Upper lobe of left lung (tissue), 6 donors: ENCODE measurements around the gene ZBTB3. TPM values are rescaled to one million over a fixed set of nuclear protein-coding genes. Genes with fewer than 3 reads are reported as not detected.

Experiments used
- ATAC-seq, 2 donors: fragments of 200-7000 bp; cut with Tn5 transposase; one replicate each; pipeline ENCODE4 v1.9.1; 2022; ENCODE audit warnings: mild to moderate bottlenecking in 2 of 2, moderate library complexity in 2 of 2; ENCODE audit not compliant: low FRiP score in 2 of 2
- DNase-seq, 2 donors: peaks; one replicate each; pipeline ENCODE4 v3.0.0-alpha.2; 2019 to 2020
- H3K27ac ChIP-seq, 4 donors: fragments of 200-600 bp; sonication (generic); one replicate each; pipeline ENCODE4 v1.5.1; 2016 to 2019
- H3K27me3 ChIP-seq, 4 donors: fragments of 200-600 bp; sonication (generic); one replicate each; pipeline ENCODE4 v1.5.1; 2017 to 2019
- H3K36me3 ChIP-seq, 4 donors: fragments of 200-600 bp; sonication (generic); one replicate each; pipeline ENCODE4 v1.5.1; 2016 to 2019
- H3K4me1 ChIP-seq, 4 donors: fragments of 200-600 bp; sonication (generic); one replicate each; pipeline ENCODE4 v1.5.1; 2018 to 2019
- H3K4me3 ChIP-seq, 4 donors: fragments of 200-600 bp; sonication (generic); one replicate each; pipeline ENCODE4 v1.5.1; 2017 to 2019; ENCODE audit warnings: mild to moderate bottlenecking in 2 of 4, moderate library complexity in 1 of 4
- H3K9me3 ChIP-seq, 4 donors: fragments of 200-600 bp; sonication (generic); one replicate each; pipeline ENCODE4 v1.5.1; 2018 to 2019
- EP300 ChIP-seq, 4 donors: sonication (generic); formaldehyde crosslinking; IDR thresholded peaks; one replicate each; pipeline ENCODE4 v1.5.1; 2017; ENCODE audit warnings: antibody characterized with exemption in 4 of 4, control low read depth in 2 of 4
- POLR2A ChIP-seq, 4 donors: fragments of 450-650 bp; IDR thresholded peaks; one replicate each; pipeline ENCODE4 v1.5.1; 2016 to 2017; ENCODE audit warnings: antibody characterized with exemption in 4 of 4, mild to moderate bottlenecking in 2 of 4
- POLR2AphosphoS5 ChIP-seq, 2 donors: sonication (generic); formaldehyde crosslinking; IDR thresholded peaks; one replicate each; pipeline ENCODE4 v1.5.1; 2017; ENCODE audit warnings: antibody characterized with exemption in 2 of 2
- WGBS, 2 donors: methylation state at CpG; one replicate each; pipeline ENCODE4 v1.1.5; 2017 to 2018; 5-methylcytosine and 5-hydroxymethylcytosine counted together
- total RNA-seq, 6 donors: library from RNA; depleted of rRNA in 4 of 6; stranded (reverse); fragments of >200 nt in 4 of 6; gene quantifications; one replicate each; pipeline versions ENCODE4 v1.1.0 to v1.2.1, GENCODE V29; 2016 to 2021
- TF ChIP-seq, protein P1 (sequence below), 6 experiments: fragments of 450-650 bp in 4 of 6; fragments of 200-600 bp in 2 of 6; sonication (generic) in 2 of 6; IDR thresholded peaks; one replicate each; pipeline ENCODE4 v1.5.1; 2016 to 2019; ENCODE audit warnings: antibody characterized with exemption in 6 of 6
- donor health status: DM: no; HTN: no; CAD: no; lungs with moderate emphysema.
- donor health status: DM: no; HTN: yes; CAD: no; lungs with severe emphysema.

The ZBTB3 gene
- total RNA-seq, 6 donors from 2014 or later, result 7.3 to 15.3 (median 11.7) TPM

DNA sequence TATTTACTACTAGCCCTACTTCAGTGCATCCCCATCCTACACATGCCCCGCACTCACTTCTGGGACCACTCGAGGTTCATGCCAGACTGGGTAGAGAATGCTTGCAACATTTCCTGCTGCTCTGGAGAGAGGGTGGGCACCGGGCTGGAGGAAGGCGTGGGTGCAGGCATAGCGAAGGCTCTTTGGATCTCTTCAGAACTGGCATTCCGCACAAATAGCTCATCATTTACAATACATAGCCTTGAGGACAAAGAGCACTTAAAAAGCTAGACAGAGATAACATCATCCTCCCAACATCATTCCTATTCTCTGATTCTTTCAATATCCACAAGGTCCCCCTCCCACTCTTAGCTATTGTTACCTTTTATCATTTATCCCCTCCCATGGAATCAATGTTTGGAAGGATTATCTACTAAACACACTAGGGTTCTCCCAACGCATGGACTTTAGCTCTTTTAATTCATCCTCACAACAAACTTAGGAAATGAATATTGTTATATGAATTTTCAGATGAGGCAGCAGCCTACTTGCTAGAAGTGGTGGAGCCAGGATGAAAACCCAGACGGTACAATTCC, 40.3 kb upstream of the ZBTB3 start:
- Histone ChIP-seq H3K36me3 (peaks cover 49 to 84% (median 70%) of the 10 kb centered on the region in 4 donors), H3K9me3 (no peaks in the 10 kb centered on the region), H3K27me3 (no peaks in the 10 kb centered on the region), H3K4me3 (no peak overlapping the region), H3K27ac (no peak overlapping the region), H3K4me1 (peaks cover 22 to 39% (median 25%) of the 10 kb centered on the region in 4 donors)
- 80 to 88% methylated on average over 8 of the region's 8 CpGs for WGBS, 2 donors
- no peak for DNase-seq
- no peak for ATAC-seq
- TF ChIP-seq, protein P1, sequence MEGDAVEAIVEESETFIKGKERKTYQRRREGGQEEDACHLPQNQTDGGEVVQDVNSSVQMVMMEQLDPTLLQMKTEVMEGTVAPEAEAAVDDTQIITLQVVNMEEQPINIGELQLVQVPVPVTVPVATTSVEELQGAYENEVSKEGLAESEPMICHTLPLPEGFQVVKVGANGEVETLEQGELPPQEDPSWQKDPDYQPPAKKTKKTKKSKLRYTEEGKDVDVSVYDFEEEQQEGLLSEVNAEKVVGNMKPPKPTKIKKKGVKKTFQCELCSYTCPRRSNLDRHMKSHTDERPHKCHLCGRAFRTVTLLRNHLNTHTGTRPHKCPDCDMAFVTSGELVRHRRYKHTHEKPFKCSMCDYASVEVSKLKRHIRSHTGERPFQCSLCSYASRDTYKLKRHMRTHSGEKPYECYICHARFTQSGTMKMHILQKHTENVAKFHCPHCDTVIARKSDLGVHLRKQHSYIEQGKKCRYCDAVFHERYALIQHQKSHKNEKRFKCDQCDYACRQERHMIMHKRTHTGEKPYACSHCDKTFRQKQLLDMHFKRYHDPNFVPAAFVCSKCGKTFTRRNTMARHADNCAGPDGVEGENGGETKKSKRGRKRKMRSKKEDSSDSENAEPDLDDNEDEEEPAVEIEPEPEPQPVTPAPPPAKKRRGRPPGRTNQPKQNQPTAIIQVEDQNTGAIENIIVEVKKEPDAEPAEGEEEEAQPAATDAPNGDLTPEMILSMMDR (IDR thresholded peaks at IDR 0.05), result no peak
- TF ChIP-seq POLR2AphosphoS5 (IDR thresholded peaks at IDR 0.05) (no peak), EP300 (IDR thresholded peaks at IDR 0.05) (no peak), POLR2A (IDR thresholded peaks at IDR 0.05) (no peak)

DNA sequence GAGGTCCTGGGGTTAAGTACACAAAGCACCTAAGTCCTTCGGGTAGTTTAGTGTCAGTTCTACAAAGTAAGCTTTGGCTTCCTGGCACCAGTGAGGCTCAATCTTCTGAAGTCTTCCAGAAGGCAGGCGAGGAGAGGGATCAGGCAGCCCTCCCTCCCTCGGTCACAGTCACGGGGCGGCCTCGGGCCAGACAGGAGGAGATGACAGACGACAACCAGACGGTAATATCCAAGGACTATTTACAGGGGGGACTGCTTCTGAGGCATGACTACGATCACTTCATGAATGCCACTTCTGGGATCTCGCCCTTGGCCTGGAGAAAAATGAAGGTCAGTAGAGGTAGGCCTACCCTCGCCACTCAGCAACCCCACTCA, 38.2 kb upstream of the ZBTB3 start:
- Histone ChIP-seq H3K27ac (peak overlapping the region; percentile 87 to 90 (median 90)), H3K4me1 (peaks cover 35 to 58% (median 38%) of the 10 kb centered on the region in 4 donors), H3K9me3 (no peaks in the 10 kb centered on the region), H3K36me3 (peaks cover 29 to 70% (median 51%) of the 10 kb centered on the region in 4 donors), H3K4me3 (peak overlapping the region in 3 of 4 donors; percentile 70 to 96 (median 88)), H3K27me3 (no peaks in the 10 kb centered on the region)
- TF ChIP-seq POLR2AphosphoS5 (IDR thresholded peaks at IDR 0.05), result no peak
- TF ChIP-seq POLR2A (IDR thresholded peaks at IDR 0.05), result no peak
- TF ChIP-seq, protein P1 (IDR thresholded peaks at IDR 0.05), result no peak
- no peak for TF ChIP-seq EP300 (IDR thresholded peaks at IDR 0.05)
- 25 to 30% methylated on average over 10 to 11 of the region's 11 CpGs for WGBS, 2 donors
- DNase-seq, result peak in 1 of 2 donors; percentile 60
- no peak for ATAC-seq

DNA sequence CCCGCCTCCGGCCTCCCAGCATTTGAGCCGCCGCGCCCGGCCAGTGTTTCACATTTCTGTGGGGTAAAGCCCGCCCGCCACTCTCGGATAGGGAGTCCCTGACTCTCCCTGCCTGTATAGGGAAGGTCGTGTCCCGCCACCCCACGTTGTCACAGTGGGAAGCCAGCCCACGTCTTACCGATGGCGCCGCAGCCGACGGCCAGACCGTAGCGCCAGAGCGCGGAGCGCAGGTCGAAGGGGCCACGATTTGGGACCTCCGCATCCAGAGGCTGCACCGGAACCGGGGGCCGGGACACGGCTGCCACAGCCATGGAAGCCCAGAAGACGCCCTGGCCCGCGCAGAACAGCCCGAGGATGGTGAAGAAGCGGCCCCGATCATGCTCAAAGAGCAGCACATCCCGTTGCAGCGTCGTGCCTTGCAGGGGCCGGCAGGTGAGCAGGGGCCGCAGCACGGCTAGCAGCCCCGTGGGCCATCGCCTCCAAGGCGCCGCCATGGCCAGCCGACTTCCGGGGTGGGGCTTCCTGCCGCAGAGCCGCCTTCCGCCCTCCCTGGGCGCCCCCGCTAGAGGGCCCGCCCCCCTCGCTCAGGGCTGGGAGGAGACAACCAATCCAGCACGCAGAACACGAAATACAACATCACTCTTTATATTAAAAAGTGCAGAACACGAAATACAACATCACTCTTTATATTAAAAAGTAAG, 37.7 kb upstream of the ZBTB3 start, which contains the start of gene TMEM223:
TSS of gene TMEM223 (minus strand) at position 506 of the 701 bp plus-strand sequence. CDS start at position 494, 12 bp downstream.
- H3K36me3 ChIP-seq, result peaks cover 26 to 64% (median 46%) of the 10 kb centered on the region in 4 donors
- ATAC-seq (peak; percentile 92 to 94), DNase-seq (peak; percentile 89 to 97)
- 0 to 1% methylated on average over 15 to 19 of the region's 58 CpGs for WGBS, 2 donors
- peaks cover 35 to 58% (median 38%) of the 10 kb centered on the region in 4 donors for H3K4me1 ChIP-seq
- no peaks in the 10 kb centered on the region for H3K9me3 ChIP-seq
- peak within 1 kb of the TSS; percentile 87 to 90 (median 90) for H3K27ac ChIP-seq
- peak within 1 kb of the TSS; percentile 66 to 96 (median 79) for H3K4me3 ChIP-seq
- TF ChIP-seq EP300 (IDR thresholded peaks at IDR 0.05) (no peak), POLR2A (IDR thresholded peaks at IDR 0.05) (peak in 3 of 4 donors; percentile 60 to 91 (median 70)), POLR2AphosphoS5 (IDR thresholded peaks at IDR 0.05) (peak; percentile 73 to 80)
- TF ChIP-seq, protein P1 (IDR thresholded peaks at IDR 0.05), result peak in 4 of 6 experiments; percentile 22 to 46 (median 30)
- H3K27me3 ChIP-seq, result no peaks in the 10 kb centered on the region

DNA sequence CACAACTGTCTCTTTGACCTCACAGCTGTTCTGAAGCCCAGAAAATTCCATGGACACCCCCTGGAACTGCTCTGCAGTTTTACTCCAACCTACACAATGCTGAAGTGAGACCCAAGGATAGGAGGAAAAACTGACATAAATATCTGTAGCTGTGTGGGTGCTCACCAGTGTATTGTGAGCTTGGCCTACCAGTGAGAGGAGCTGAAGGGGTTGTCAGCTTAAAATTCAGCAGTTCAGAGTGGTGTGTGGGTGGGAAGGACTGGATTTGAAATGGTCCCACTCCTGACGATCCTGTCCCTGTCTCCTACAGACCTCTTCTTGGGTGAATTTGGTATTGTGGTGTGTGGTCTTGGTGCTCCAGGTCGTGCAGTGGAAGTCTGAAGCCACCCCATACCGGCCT, 35.6 kb upstream of the ZBTB3 start:
- TF ChIP-seq POLR2AphosphoS5 (IDR thresholded peaks at IDR 0.05) (no peak), POLR2A (IDR thresholded peaks at IDR 0.05) (no peak), EP300 (IDR thresholded peaks at IDR 0.05) (no peak)
- TF ChIP-seq, protein P1 (IDR thresholded peaks at IDR 0.05), result no peak
- no peaks in the 10 kb centered on the region for H3K27me3 ChIP-seq
- 53 to 73% methylated on average over 3 of the region's 3 CpGs for WGBS, 2 donors
- ATAC-seq, result no peak
- peak overlapping the region in 2 of 4 donors; percentile 90 for H3K27ac ChIP-seq
- H3K36me3 ChIP-seq, result peaks cover 9 to 51% (median 25%) of the 10 kb centered on the region in 4 donors
- H3K9me3 ChIP-seq, result no peaks in the 10 kb centered on the region
- DNase-seq, result no peak
- peaks cover 43 to 67% (median 46%) of the 10 kb centered on the region in 4 donors for H3K4me1 ChIP-seq
- H3K4me3 ChIP-seq, result no peak overlapping the region
